ENCODE results near the gene ZNF524.

ZNF524 gene

DNA sequence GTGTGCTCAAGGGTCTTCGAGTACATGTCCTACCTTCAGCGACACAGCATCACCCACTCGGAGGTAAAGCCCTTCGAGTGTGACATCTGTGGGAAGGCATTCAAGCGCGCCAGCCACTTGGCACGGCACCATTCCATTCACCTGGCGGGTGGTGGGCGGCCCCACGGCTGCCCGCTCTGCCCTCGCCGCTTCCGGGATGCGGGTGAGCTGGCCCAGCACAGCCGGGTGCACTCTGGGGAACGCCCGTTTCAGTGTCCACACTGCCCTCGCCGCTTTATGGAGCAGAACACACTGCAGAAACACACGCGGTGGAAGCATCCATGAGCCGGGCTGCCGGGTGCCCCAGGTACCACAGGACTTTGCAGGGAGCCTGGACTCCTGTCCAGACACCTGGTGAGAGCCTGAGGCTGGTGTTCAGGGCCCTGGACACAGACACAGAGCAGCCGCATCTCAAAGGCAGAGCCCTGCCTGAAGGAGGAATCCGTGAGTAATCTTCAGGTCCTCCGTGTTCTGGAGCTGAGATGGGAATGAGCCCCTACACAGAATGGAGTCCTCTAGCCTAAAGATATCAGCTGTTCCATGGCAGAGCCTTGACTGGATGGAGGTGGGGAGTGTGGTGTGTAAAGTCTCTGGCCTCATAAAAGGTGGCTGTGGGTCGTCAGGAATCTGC, 44.9 kb downstream of the ZNF524 start:
- Histone ChIP-seq H3K9me3 (ENCODE audit: control insufficient read depth, insufficient read depth, low read length) (no peaks in the 10 kb centered on the region), H3K4me1 (ENCODE audit: control insufficient read depth, low read length) (peaks cover 63% of the 10 kb centered on the region), H3F3A (ENCODE audit: control insufficient read depth, insufficient read depth) (peaks cover 38% of the 10 kb centered on the region), H3K79me2 (ENCODE audit: control insufficient read depth, low read length) (peaks cover 83% of the 10 kb centered on the region), H3K27ac (ENCODE audit: low read depth, low read length) (peak overlapping the region; percentile 99), H3K36me3 (ENCODE audit: control insufficient read depth, low read length) (peaks cover 66% of the 10 kb centered on the region), H3K9me2 (replicated peaks; ENCODE audit: control insufficient read depth, low read length) (no peaks in the 10 kb centered on the region), H3K4me2 (ENCODE audit: low read length) (peak overlapping the region; percentile 87), H4K20me1 (ENCODE audit: control insufficient read depth, insufficient read depth, low read depth, low read length) (no peaks in the 10 kb centered on the region), H3K27me3 (ENCODE audit: control insufficient read depth, low read length) (no peaks in the 10 kb centered on the region), H3K4me3 (ENCODE audit: low read length) (peak overlapping the region; percentile 95)
- TF ChIP-seq, protein P1, sequence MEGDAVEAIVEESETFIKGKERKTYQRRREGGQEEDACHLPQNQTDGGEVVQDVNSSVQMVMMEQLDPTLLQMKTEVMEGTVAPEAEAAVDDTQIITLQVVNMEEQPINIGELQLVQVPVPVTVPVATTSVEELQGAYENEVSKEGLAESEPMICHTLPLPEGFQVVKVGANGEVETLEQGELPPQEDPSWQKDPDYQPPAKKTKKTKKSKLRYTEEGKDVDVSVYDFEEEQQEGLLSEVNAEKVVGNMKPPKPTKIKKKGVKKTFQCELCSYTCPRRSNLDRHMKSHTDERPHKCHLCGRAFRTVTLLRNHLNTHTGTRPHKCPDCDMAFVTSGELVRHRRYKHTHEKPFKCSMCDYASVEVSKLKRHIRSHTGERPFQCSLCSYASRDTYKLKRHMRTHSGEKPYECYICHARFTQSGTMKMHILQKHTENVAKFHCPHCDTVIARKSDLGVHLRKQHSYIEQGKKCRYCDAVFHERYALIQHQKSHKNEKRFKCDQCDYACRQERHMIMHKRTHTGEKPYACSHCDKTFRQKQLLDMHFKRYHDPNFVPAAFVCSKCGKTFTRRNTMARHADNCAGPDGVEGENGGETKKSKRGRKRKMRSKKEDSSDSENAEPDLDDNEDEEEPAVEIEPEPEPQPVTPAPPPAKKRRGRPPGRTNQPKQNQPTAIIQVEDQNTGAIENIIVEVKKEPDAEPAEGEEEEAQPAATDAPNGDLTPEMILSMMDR (IDR thresholded peaks at IDR 0.05; ENCODE audit: low read depth, low read length, poor library complexity, severe bottlenecking), result no peak
- no peak for TF ChIP-seq EZH2phosphoT487 (IDR thresholded peaks at IDR 0.05; ENCODE audit: borderline replicate concordance, low read length)

GRCh38 chr19:55645512-55645881, 45.4 kb downstream of the ZNF524 start:
- H4K20me1 ChIP-seq (ENCODE audit: control insufficient read depth, insufficient read depth, low read depth, low read length), result no peaks in the 10 kb centered on the region
- peaks cover 60% of the 10 kb centered on the region for H3K4me1 ChIP-seq (ENCODE audit: control insufficient read depth, low read length)
- peaks cover 34% of the 10 kb centered on the region for H3F3A ChIP-seq (ENCODE audit: control insufficient read depth, insufficient read depth)
- H3K36me3 ChIP-seq (ENCODE audit: control insufficient read depth, low read length), result peaks cover 71% of the 10 kb centered on the region
- TF ChIP-seq EZH2phosphoT487 (IDR thresholded peaks at IDR 0.05; ENCODE audit: borderline replicate concordance, low read length), result no peak
- TF ChIP-seq, protein P1 (IDR thresholded peaks at IDR 0.05; ENCODE audit: low read depth, low read length, poor library complexity, severe bottlenecking), result no peak
- peaks cover 89% of the 10 kb centered on the region for H3K79me2 ChIP-seq (ENCODE audit: control insufficient read depth, low read length)
- no peaks in the 10 kb centered on the region for H3K9me2 ChIP-seq (replicated peaks; ENCODE audit: control insufficient read depth, low read length)
- H3K27ac ChIP-seq (ENCODE audit: low read depth, low read length), result peak overlapping the region; percentile 99
- H3K9me3 ChIP-seq (ENCODE audit: control insufficient read depth, insufficient read depth, low read length), result no peaks in the 10 kb centered on the region
- no peaks in the 10 kb centered on the region for H3K27me3 ChIP-seq (ENCODE audit: control insufficient read depth, low read length)
- peak overlapping the region; percentile 87 for H3K4me2 ChIP-seq (ENCODE audit: low read length)
- H3K4me3 ChIP-seq (ENCODE audit: low read length), result peak overlapping the region; percentile 95

DNA sequence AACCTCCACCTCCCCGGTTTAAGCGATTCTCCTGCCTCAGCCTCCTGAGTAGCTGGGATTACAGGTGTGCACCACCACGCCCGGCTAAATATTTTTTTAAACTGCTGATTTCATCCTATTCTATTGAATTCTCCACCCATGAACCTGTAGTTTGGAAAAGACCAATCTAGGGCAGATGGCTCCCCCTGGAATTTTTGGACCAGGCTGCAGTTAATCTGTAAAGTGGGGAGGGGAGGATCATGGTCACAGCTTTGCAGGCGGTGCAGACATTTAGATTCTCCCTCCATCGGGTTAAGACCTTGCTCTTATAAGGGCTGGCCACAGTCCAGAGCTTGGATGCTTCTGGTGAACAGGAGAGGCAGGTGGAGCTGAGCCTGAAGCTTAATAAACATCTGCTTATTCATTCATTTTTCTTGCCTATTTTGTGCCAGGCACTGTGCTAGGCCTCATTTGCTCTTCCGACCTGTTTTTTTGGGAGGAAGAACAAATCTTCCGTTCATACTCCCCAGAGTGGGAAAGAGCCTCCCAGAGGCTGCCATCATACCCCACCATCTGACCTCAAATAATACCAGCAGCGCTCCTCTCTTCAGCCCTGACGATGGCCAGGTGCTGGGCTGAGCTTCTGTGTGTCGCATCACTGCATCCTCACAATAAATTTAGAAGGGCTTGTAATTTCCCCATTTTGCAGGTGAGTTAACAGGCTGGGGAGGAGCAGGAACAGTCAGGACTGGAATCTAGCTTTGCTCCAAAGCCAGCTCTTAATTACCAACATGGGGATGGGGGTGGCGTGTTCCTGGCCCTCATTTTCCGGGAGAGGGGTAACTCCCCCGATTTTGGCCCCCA, 47.0 kb downstream of the ZNF524 start:
- Histone ChIP-seq H3K79me2 (ENCODE audit: control insufficient read depth, low read length) (peaks cover 85% of the 10 kb centered on the region), H3K4me3 (ENCODE audit: low read length) (peak overlapping the region; percentile 94), H3K4me2 (ENCODE audit: low read length) (peak overlapping the region; percentile 87), H3F3A (ENCODE audit: control insufficient read depth, insufficient read depth) (peaks cover 26% of the 10 kb centered on the region), H3K27me3 (ENCODE audit: control insufficient read depth, low read length) (no peaks in the 10 kb centered on the region), H3K27ac (ENCODE audit: low read depth, low read length) (peak overlapping the region; percentile 99), H3K9me3 (ENCODE audit: control insufficient read depth, insufficient read depth, low read length) (no peaks in the 10 kb centered on the region), H3K36me3 (ENCODE audit: control insufficient read depth, low read length) (peaks cover 83% of the 10 kb centered on the region), H3K9me2 (replicated peaks; ENCODE audit: control insufficient read depth, low read length) (no peaks in the 10 kb centered on the region), H3K4me1 (ENCODE audit: control insufficient read depth, low read length) (peaks cover 58% of the 10 kb centered on the region), H4K20me1 (ENCODE audit: control insufficient read depth, insufficient read depth, low read depth, low read length) (no peaks in the 10 kb centered on the region)
- TF ChIP-seq EZH2phosphoT487 (IDR thresholded peaks at IDR 0.05; ENCODE audit: borderline replicate concordance, low read length), result no peak
- TF ChIP-seq, protein P1 (IDR thresholded peaks at IDR 0.05; ENCODE audit: low read depth, low read length, poor library complexity, severe bottlenecking), result no peak
